Breast epithelium (tissue), 4 donors: ENCODE measurements around the gene PRR12. TPM values are rescaled to one million over a fixed set of nuclear protein-coding genes. Genes with fewer than 3 reads are reported as not detected.

Source experiments
- DNase-seq, 2 donors: peaks; one replicate each; pipeline ENCODE4 v3.0.0-alpha.2; 2019; ENCODE audit warnings: low spot score in 2 of 2
- H3K27ac ChIP-seq, 2 donors: fragments of 200-600 bp; sonication (generic) in 1 of 2; one replicate each; pipeline ENCODE4 v1.5.1; 2016 to 2019; ENCODE audit warnings: mild to moderate bottlenecking in 1 of 2
- H3K27me3 ChIP-seq, 2 donors: fragments of 200-600 bp; sonication (generic) in 1 of 2; one replicate each; pipeline versions ENCODE4 v1.5.1 to v1.6.0; 2017 to 2019; ENCODE audit warnings: control low read depth in 1 of 2, mild to moderate bottlenecking in 1 of 2
- H3K36me3 ChIP-seq: fragments of 200-600 bp; one replicate; pipeline ENCODE4 v1.5.1; 2019
- H3K4me1 ChIP-seq, 2 donors: fragments of 200-600 bp; sonication (generic); one replicate each; pipeline ENCODE4 v1.5.1; 2016 to 2019; ENCODE audit warnings: control low read depth in 1 of 2
- H3K4me3 ChIP-seq, 3 donors: fragments of 200-600 bp; sonication (generic); 1 replicate in 2 of 3; 2 replicates in 1 of 3; pipeline ENCODE4 v1.5.1; 2016 to 2019; ENCODE audit warnings: mild to moderate bottlenecking in 3 of 3, moderate library complexity in 2 of 3
- H3K9me3 ChIP-seq, 2 donors: fragments of 200-600 bp; sonication (generic) in 1 of 2; one replicate each; pipeline ENCODE4 v1.5.1; 2016 to 2019; ENCODE audit warnings: control low read depth in 1 of 2
- POLR2A ChIP-seq: fragments of 450-650 bp; IDR thresholded peaks from one replicate; pipeline ENCODE4 v1.6.1; 2016; ENCODE audit warnings: antibody characterized with exemption, mild to moderate bottlenecking, moderate library complexity
- POLR2AphosphoS5 ChIP-seq, 3 donors: sonication (generic); formaldehyde crosslinking; IDR thresholded peaks; one replicate each; pipeline ENCODE4 v1.6.1; 2017; ENCODE audit warnings: antibody characterized with exemption in 3 of 3
- intact Hi-C: fragments of 100-400 bp; cut with DNase I; formaldehyde crosslinking; loops from one replicate; pipeline ENCODE4 v1.15.1; 2023; ENCODE audit warnings: low total_unique reads
- total RNA-seq, 3 donors: library from RNA; depleted of rRNA; stranded (reverse); fragments of >200 nt; gene quantifications; one replicate each; pipeline ENCODE4 v1.1.0, GENCODE V29; 2016
- TF ChIP-seq, protein P1 (sequence below), 3 donors: fragments of 450-650 bp; IDR thresholded peaks; one replicate each; pipeline ENCODE4 v1.5.1; 2016 to 2017; ENCODE audit warnings: antibody characterized with exemption in 3 of 3, mild to moderate bottlenecking in 3 of 3, moderate library complexity in 3 of 3

Gene PRR12
- total RNA-seq, 3 donors from 2014 or later: 6.2 to 8.8 (median 6.3) TPM

DNA sequence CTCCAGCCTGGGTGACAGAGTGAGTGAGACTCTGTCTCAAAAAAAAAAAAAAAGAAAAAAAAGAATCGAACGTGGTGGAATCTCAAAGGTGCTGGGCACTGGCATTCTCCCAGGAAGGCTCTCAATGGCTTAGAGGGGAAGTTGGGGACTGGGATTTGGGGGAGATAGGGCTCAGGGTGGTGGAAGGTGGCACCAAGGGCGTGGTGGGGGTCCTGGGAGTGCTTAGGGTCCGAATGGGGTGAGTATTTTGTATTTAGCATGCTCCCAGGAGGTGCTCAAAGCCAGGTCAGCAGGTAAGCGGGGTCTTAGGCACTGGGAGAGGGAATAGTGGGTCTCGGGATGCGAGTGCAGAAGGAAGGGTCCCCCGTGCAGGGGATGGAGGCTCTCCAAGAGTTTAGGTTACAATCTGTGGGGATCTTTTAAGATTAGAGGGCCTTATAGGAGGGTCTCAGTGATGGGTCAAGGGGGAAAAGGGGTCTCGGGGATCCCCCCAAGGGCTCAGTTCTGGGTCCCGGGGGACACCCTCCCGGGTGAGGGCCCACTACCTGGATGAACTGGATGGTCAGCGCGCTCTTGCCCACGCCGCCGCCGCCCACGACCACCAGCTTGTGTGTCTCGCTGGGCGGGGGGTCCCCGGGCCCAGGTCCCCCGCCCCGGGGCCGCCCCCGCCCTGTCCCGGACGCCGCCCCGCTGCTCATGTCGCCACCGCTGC lies 48.6 kb downstream of the PRR12 start:
- peak overlapping the region; percentile 97 to 99 (median 98) for H3K4me3 ChIP-seq
- TF ChIP-seq, protein P1, sequence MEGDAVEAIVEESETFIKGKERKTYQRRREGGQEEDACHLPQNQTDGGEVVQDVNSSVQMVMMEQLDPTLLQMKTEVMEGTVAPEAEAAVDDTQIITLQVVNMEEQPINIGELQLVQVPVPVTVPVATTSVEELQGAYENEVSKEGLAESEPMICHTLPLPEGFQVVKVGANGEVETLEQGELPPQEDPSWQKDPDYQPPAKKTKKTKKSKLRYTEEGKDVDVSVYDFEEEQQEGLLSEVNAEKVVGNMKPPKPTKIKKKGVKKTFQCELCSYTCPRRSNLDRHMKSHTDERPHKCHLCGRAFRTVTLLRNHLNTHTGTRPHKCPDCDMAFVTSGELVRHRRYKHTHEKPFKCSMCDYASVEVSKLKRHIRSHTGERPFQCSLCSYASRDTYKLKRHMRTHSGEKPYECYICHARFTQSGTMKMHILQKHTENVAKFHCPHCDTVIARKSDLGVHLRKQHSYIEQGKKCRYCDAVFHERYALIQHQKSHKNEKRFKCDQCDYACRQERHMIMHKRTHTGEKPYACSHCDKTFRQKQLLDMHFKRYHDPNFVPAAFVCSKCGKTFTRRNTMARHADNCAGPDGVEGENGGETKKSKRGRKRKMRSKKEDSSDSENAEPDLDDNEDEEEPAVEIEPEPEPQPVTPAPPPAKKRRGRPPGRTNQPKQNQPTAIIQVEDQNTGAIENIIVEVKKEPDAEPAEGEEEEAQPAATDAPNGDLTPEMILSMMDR (IDR thresholded peaks at IDR 0.05): no peak
- TF ChIP-seq POLR2AphosphoS5 (IDR thresholded peaks at IDR 0.05) (no peak), POLR2A (no peak)
- H3K27me3 ChIP-seq: no peaks in the 10 kb centered on the region
- no peaks in the 10 kb centered on the region for H3K9me3 ChIP-seq
- H3K4me1 ChIP-seq: peaks cover 5 to 22% of the 10 kb centered on the region in 2 donors
- peak overlapping the region; percentile 99 to 100 for H3K27ac ChIP-seq
- intact Hi-C loops: no loop called here
- no peaks in the 10 kb centered on the region for H3K36me3 ChIP-seq
- peak in 1 of 2 donors; percentile 50 for DNase-seq

DNA sequence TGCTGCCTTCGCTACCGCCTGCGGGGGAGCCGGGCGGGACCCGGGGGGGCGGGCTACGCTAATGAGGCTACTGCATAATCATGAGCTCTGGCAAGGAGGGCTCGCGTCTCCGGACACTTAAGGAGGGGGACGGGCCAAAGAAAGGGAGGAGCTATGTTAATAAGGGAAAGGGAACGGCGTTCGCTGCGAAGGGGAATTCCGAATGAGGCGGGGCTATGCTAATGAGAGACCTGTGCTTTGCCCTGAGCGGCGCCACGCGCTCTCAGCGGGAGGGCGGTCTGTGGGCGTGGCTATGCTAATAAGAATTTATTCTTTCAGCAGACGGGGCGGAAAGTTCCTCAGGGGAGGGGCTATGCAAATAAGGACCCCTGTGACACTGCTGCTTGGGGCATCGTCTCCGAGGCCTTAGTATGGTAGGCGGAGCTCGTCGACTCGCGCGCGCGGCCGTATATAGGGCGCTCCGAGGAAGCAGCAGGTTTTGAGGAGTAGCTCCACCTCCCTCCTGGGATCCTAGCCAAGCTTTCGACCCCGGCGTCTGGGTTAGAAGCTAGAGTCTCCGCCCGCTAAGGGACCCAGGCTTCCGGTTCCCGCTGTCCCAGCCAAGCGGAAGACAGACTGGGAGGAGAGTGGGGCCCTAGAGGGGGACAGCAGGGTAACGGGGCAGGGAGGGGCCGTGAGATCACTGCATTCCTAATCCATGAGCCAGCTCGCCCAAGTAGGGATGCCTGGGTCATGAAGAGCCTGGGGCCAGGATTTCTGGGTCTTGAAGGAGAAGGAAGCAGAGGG lies 49.3 kb downstream of the PRR12 start, which contains the start of gene RRAS:
Gene RRAS (minus strand): TSS at position 31 of the 786 bp plus-strand sequence. CDS start 45 bp downstream, outside the sequence.
- intact Hi-C loops: no loop called here
- TF ChIP-seq POLR2A (peak; percentile 78), POLR2AphosphoS5 (IDR thresholded peaks at IDR 0.05) (peak; percentile 94 to 96 (median 94))
- TF ChIP-seq, protein P1 (IDR thresholded peaks at IDR 0.05): peak in 1 of 3 donors; percentile 32
- Histone ChIP-seq H3K27me3 (no peaks in the 10 kb centered on the region), H3K4me1 (peaks cover 5 to 23% of the 10 kb centered on the region in 2 donors), H3K27ac (peak within 1 kb of the TSS; percentile 99 to 100), H3K36me3 (no peaks in the 10 kb centered on the region), H3K9me3 (no peaks in the 10 kb centered on the region), H3K4me3 (peak within 1 kb of the TSS; percentile 97 to 99 (median 98))
- peak; percentile 99 to 100 for DNase-seq

DNA sequence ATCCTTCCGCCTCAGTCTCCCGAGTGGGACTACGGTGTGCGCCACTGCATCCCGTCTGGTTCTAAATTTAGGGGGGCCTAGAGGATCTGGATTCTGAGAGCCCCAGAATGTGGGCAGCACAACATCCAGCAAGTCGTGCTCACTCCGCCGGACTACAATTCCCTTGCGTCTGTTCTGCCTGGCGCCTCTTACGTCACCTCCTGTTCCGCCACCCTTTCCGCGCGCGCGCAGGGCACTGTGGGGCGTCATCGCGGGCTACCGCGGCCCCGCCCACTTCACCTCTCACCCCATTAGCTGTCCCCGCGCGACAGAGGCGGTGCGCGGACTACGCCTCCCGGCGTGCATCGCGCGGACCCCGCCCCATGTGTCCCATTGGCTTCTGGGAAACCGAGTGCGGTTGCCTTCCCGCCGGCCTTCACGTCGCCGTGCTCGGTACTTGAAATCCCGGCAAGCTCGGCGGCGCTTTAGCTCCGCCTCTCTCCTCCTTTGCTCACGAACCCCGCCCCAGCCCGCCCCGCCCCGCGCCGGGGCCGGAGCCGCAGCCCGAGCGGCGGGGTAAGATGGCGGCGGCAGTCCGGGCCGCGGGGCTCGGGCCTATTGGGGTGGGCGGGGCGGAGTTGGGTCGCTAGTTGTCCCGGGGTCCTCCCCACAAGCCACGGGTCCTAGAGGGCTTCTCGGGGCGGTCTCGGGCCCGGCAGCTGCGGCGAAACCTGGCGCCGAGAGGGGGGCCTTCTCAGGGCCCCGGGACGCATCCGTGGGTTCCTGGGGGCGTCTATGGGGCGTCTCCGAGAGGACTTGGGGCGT lies 50.9 kb downstream of the PRR12 start, which contains the start of gene SCAF1:
Gene SCAF1 (plus strand): TSS at position 522 of the 804 bp plus-strand sequence. CDS start 2,818 bp downstream, outside the sequence.
- H3K27me3 ChIP-seq: no peaks in the 10 kb centered on the region
- H3K9me3 ChIP-seq: no peaks in the 10 kb centered on the region
- intact Hi-C loops: no loop called here
- peaks cover 5 to 23% of the 10 kb centered on the region in 2 donors for H3K4me1 ChIP-seq
- peak; percentile 85 for TF ChIP-seq POLR2A
- peak; percentile 87 to 96 (median 92) for TF ChIP-seq POLR2AphosphoS5 (IDR thresholded peaks at IDR 0.05)
- TF ChIP-seq, protein P1 (IDR thresholded peaks at IDR 0.05): no peak
- H3K36me3 ChIP-seq: no peaks in the 10 kb centered on the region
- peak within 1 kb of the TSS; percentile 99 to 100 for H3K27ac ChIP-seq
- peak within 1 kb of the TSS; percentile 97 to 99 (median 98) for H3K4me3 ChIP-seq
- DNase-seq: peak; percentile 99 to 100

DNA sequence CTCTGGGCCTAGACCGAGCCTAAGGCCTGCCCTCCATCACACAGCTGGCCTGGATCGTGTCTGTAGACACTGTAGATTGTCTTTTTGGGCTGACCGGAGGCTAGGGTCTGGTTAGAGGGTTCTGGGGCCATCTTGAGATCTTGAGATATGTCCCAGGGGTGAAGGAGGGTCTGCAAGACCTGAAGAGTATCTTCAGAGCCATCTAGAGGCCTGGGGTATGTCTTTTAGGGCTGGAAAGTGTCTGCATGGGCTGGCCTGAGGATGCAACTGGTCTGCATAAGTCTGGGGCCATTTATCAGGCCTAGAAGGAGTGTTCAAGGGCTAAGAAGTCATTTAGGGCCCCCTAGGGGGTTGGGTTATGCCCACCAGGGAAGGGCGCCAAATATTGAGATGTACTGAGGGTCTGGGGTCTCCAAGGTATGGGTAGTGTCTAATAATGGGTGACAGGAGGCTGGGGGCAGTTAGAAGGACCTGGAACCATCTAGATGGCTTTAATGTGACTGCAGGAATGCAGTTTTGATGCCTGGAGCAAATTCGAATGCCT lies 51.6 kb downstream of the PRR12 start:
- no peaks in the 10 kb centered on the region for H3K36me3 ChIP-seq
- intact Hi-C loops: no loop called here
- TF ChIP-seq POLR2AphosphoS5 (IDR thresholded peaks at IDR 0.05): no peak
- TF ChIP-seq, protein P1 (IDR thresholded peaks at IDR 0.05): no peak
- H3K4me3 ChIP-seq: peak overlapping the region; percentile 97 to 99 (median 98)
- DNase-seq: no peak
- H3K4me1 ChIP-seq: peaks cover 5 to 23% of the 10 kb centered on the region in 2 donors
- peak overlapping the region; percentile 99 to 100 for H3K27ac ChIP-seq
- no peaks in the 10 kb centered on the region for H3K27me3 ChIP-seq
- no peaks in the 10 kb centered on the region for H3K9me3 ChIP-seq
